HUES6 (cell line): ENCODE measurements around the gene STARD8.

Source experiments
- H3K27ac ChIP-seq: 2 replicates; pipeline ENCODE4 v1.7.0; 2013; ENCODE audit warnings: low read depth, mild to moderate bottlenecking, low read length, inconsistent platforms
- H3K27me3 ChIP-seq: 2 replicates; pipeline ENCODE4 v1.6.1; 2013; ENCODE audit warnings: low read length; ENCODE audit not compliant: control insufficient read depth, insufficient read depth
- H3K36me3 ChIP-seq: 2 replicates; pipeline ENCODE4 v1.6.1; 2013; ENCODE audit warnings: low read length; ENCODE audit not compliant: control insufficient read depth, insufficient read depth
- H3K4me1 ChIP-seq: 2 replicates; pipeline ENCODE4 v1.6.1; 2013; ENCODE audit warnings: low read length; ENCODE audit not compliant: control insufficient read depth, insufficient read depth
- H3K4me3 ChIP-seq: 2 replicates; pipeline ENCODE4 v1.5.1; 2013; ENCODE audit warnings: low read depth, low read length
- H3K9ac ChIP-seq: one replicate; pipeline ENCODE4 v1.6.1; 2013; ENCODE audit warnings: mild to moderate bottlenecking, low read length
- H3K9me3 ChIP-seq: 2 replicates; pipeline ENCODE4 v1.6.1; 2013; ENCODE audit warnings: low read depth, low read length; ENCODE audit not compliant: control insufficient read depth, insufficient read depth

Gene STARD8

DNA sequence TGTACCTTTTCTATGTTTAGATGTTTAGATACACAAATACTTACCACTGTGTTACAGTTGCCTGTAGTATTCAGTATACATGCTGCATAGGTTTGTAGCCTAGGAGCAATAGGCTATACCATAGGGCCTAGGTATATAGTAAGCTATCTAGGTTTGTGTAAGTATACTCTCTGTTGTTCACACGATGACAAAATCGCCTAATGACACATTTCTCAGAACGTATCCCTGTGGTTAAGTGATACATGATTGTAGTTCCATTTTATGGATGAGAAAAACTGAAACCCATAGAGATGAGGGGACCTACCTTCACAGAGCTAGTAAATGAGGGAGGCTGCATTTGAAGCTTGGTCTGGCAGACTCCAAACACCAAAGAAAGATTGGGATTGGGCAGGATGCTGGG is 102.0 kb downstream of the STARD8 start:
- Histone ChIP-seq H3K9ac (no peak overlapping the region), H3K4me3 (no peak overlapping the region), H3K27ac (no peak overlapping the region), H3K36me3 (no peaks in the 10 kb centered on the region), H3K9me3 (peaks cover 4% of the 10 kb centered on the region; the same call in 1 of the 2 replicates), H3K4me1 (no peaks in the 10 kb centered on the region; the same call in 1 of the 2 replicates), H3K27me3 (peaks cover 3% of the 10 kb centered on the region; the same call in 1 of the 2 replicates)

DNA sequence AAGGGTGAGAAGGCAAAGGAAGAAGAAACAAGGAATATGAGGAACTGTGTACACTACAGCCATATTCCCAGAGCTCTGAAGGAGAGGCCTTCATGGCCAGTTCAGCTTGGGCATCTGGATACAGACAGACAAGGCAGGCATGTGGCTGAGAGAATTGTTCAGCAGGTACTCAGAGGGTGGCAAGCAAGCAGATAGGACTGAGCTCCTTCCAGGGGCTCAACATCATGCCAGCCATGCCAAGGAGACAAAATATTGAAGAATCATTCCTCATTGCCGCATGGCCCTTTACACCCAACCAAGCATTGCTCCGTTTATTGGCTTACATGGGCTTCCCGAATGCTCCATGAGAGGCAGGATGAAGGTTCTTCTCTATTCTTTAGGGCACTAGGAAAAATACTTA is 102.8 kb downstream of the STARD8 start:
- no peak overlapping the region for H3K27ac ChIP-seq
- no peak overlapping the region for H3K4me3 ChIP-seq
- no peaks in the 10 kb centered on the region for H3K36me3 ChIP-seq
- no peaks in the 10 kb centered on the region; the same call in 1 of the 2 replicates for H3K4me1 ChIP-seq
- H3K9ac ChIP-seq: no peak overlapping the region
- no peaks in the 10 kb centered on the region; the same call in 1 of the 2 replicates for H3K9me3 ChIP-seq
- H3K27me3 ChIP-seq: peaks cover 3% of the 10 kb centered on the region; the same call in 1 of the 2 replicates

DNA sequence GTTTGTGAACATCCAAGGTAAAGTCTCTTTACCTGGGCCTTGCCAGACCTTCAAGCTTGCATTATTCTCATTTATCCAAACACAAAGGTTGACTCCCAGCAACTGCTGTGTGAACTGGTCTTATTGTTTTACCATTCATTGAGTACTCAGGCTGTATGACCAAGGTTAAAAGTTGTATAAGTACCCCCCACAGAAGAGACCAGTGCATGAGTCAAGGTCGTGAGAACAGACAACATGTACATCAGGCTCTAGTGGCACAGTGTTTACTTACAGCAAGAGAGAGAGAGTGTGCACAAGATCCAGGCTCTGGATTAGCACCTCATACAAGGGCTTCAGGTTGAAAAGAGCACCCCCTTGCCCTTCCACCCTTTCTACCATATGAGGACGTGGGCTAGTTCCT is 103.9 kb downstream of the STARD8 start:
- H3K9ac ChIP-seq: no peak overlapping the region
- peaks cover 3% of the 10 kb centered on the region; the same call in 1 of the 2 replicates for H3K27me3 ChIP-seq
- no peak overlapping the region for H3K27ac ChIP-seq
- no peaks in the 10 kb centered on the region; the same call in 1 of the 2 replicates for H3K9me3 ChIP-seq
- H3K4me1 ChIP-seq: no peaks in the 10 kb centered on the region; the same call in 1 of the 2 replicates
- no peak overlapping the region for H3K4me3 ChIP-seq
- H3K36me3 ChIP-seq: no peaks in the 10 kb centered on the region

DNA sequence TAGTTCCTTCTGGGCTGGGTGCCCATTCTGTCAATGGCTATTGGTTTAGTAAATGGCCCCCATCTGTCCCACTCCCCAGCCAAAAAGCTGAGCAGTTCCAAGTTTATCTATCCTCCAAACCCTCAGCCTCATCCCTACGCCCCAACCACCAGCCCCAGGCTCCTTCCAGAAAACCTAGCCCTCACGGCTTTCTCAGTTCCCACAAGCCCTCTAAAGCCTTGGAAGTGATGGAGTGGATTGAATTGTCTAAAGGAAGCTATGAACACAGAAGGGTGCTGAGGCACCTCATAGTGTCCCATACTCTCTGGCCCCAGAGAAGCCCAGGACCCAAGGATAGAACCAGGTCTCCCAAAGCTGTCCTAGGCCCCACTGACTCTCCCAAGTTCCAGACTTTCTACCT is 105.8 kb downstream of the STARD8 start:
- Histone ChIP-seq H3K27ac (no peak overlapping the region), H3K4me1 (no peaks in the 10 kb centered on the region), H3K9me3 (no peaks in the 10 kb centered on the region; the same call in 1 of the 2 replicates), H3K27me3 (peaks cover 3% of the 10 kb centered on the region; the same call in 1 of the 2 replicates), H3K4me3 (no peak overlapping the region), H3K36me3 (no peaks in the 10 kb centered on the region), H3K9ac (no peak overlapping the region)

DNA sequence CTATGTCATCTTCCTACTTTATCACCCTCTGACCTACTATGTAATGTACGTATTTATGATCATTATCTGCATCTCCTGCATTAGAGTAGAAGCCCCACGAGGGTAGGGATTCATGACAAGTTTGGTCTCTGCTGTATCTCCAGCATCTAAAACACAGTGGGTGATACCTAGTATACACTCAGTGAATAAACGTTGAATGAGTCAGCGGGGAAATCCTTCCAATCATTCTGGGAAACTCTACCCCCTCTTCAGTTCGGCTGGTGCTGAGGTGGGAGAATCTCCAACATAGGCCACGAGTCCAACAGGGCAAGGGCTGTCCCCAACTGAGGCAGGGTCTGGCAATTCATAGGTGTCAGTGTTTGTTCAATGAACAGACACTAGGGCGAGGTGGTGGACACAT is 106.9 kb downstream of the STARD8 start:
- no peaks in the 10 kb centered on the region for H3K4me1 ChIP-seq
- H3K9ac ChIP-seq: no peak overlapping the region
- H3K27ac ChIP-seq: no peak overlapping the region
- peaks cover 3% of the 10 kb centered on the region; the same call in 1 of the 2 replicates for H3K27me3 ChIP-seq
- no peaks in the 10 kb centered on the region for H3K36me3 ChIP-seq
- no peaks in the 10 kb centered on the region; the same call in 1 of the 2 replicates for H3K9me3 ChIP-seq
- no peak overlapping the region for H3K4me3 ChIP-seq

DNA sequence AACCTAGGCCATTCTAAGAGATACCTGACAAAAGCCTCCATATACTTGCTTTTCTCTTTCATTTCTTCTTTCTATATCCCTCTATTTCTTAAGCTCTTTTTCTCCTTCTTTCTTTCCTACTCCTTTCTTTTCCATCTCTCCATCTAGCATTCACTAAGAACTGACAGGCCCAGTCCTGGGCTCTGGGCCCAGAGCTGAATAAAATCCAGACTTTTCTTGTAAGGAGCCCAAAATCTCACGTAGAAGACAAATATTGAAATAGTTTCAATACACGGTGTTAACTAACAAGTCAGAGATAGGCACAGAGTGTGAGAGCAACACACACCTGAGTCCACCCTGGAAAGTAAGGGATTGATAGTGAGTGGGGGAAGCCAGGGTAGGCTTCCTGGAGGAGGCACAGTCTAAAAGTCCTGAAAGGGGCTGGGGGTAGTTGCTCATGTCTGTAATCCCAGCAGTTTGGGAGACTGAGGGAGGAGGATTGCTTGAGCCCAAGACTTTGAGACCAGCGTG is 108.2 kb downstream of the STARD8 start:
- H3K27ac ChIP-seq: no peak overlapping the region
- no peaks in the 10 kb centered on the region; the same call in 1 of the 2 replicates for H3K9me3 ChIP-seq
- no peaks in the 10 kb centered on the region for H3K36me3 ChIP-seq
- no peak overlapping the region for H3K4me3 ChIP-seq
- H3K4me1 ChIP-seq: no peaks in the 10 kb centered on the region
- H3K27me3 ChIP-seq: no peaks in the 10 kb centered on the region; the same call in 1 of the 2 replicates
- H3K9ac ChIP-seq: no peak overlapping the region

DNA sequence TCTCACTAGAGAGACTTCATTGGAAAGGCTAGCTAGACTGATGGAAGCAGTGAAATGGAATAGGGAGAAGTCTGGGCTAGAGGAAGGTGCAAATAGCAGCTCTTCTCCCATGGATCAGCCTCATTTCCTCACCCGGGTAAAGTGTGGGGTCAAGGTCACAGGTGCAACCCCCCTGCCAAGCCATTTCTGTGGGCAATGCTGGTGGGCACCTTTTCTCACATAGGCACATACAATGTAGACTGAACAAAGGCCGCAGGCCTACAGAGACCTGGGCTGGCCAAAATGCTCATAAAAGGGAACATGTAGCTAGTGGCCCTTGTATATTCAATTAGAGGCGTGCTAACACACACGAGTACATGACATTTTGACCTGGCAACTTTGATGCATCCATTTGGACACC is 109.9 kb downstream of the STARD8 start:
- Histone ChIP-seq H3K36me3 (no peaks in the 10 kb centered on the region), H3K27ac (no peak overlapping the region), H3K4me3 (no peak overlapping the region), H3K9ac (no peak overlapping the region), H3K4me1 (no peaks in the 10 kb centered on the region), H3K27me3 (peaks cover 2% of the 10 kb centered on the region), H3K9me3 (no peaks in the 10 kb centered on the region; the same call in 1 of the 2 replicates)

DNA sequence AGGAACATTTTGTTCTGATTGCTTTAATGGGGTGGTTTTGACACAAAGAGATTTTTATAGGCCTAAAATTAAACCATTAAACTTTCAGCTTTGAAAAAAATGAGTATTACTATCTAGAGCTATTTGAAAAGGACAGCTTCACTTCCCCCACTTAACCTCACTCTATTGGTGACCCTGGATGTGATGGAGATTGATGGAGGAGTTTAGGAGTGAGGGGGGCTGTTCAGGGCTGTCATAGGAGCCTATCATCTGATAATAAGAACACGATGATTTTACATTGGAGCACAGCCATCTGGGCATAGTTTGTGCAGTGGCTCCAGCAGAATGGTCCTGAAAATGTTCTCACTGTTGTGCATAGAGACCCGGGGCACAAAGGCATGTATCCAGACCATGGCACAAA is 110.3 kb downstream of the STARD8 start:
- H3K36me3 ChIP-seq: no peaks in the 10 kb centered on the region
- no peak overlapping the region for H3K9ac ChIP-seq
- no peak overlapping the region for H3K27ac ChIP-seq
- H3K9me3 ChIP-seq: no peaks in the 10 kb centered on the region; the same call in 1 of the 2 replicates
- peaks cover 3% of the 10 kb centered on the region for H3K27me3 ChIP-seq
- H3K4me3 ChIP-seq: no peak overlapping the region
- H3K4me1 ChIP-seq: no peaks in the 10 kb centered on the region

DNA sequence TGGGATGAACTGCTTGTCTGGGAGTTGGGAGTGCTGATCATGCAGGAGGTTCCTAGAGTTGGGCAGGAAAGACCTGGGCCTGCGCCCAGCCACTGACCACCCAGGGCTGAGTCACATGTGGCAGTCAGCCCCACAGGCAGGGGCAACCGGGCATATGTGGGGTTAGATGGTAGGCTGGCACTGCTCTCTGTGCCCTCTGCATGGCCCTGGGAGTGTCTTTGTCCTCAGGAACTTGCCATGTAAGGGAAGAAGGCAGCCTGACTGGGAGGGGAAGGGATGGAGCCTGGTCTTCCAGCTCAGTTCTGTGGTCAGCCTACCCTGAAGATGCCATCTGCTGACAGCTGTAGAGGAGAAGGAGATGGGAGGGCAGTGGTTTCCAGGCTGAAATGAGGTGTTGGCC is 111.2 kb downstream of the STARD8 start:
- Histone ChIP-seq H3K9ac (no peak overlapping the region), H3K27me3 (peaks cover 3% of the 10 kb centered on the region), H3K9me3 (no peaks in the 10 kb centered on the region; the same call in 1 of the 2 replicates), H3K4me3 (no peak overlapping the region), H3K27ac (no peak overlapping the region), H3K4me1 (no peaks in the 10 kb centered on the region), H3K36me3 (no peaks in the 10 kb centered on the region)

DNA sequence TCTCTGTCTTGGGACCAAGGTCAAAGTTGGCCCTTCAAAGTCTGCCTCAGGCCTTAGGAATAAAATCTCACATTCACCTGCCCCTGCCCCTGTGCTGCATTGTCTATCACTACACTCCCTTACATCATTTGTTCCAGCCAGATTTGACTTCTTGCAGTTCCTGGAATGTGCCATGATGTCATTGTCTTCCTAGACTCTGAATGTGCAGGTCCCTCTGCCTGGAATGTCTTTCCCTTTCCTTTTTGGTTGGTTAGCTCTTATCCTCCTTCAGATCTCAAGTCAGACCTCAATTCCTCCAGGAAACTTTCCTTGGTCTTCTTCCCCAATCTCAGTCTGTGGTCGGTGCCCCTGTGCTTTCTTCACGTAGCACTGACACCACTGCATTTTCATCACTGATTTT is 113.6 kb downstream of the STARD8 start:
- Histone ChIP-seq H3K27me3 (peaks cover 3% of the 10 kb centered on the region), H3K36me3 (no peaks in the 10 kb centered on the region), H3K27ac (no peak overlapping the region), H3K4me3 (no peak overlapping the region), H3K4me1 (no peaks in the 10 kb centered on the region), H3K9me3 (no peaks in the 10 kb centered on the region; the same call in 1 of the 2 replicates), H3K9ac (no peak overlapping the region)

DNA sequence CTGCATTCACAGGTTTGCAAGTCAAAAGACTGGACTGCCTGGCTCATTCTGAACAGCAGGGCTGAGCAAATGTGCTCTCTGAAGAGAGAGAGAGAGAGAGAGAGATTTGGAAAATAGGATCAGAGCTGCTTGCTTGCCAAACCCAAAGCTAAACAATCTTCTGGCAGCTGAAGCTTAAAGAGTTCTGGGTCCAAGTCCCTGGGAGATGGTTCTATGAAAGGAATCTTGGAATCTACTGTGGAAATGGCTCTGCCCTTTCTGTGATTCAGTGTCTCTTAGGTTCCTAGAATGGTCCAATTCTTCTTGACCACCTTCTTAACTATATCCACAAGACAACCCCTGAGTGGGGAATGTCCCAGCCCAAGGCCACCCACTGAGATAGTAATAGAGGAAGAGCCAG is 115.3 kb downstream of the STARD8 start:
- Histone ChIP-seq H3K4me3 (no peak overlapping the region), H3K27ac (no peak overlapping the region), H3K36me3 (no peaks in the 10 kb centered on the region), H3K9me3 (peaks cover 2% of the 10 kb centered on the region; the same call in 1 of the 2 replicates), H3K4me1 (no peaks in the 10 kb centered on the region), H3K9ac (no peak overlapping the region), H3K27me3 (peaks cover 3% of the 10 kb centered on the region)
